HepG2 (cell line): ENCODE data around the gene ABCC3. TPM values are rescaled to one million over a fixed set of nuclear protein-coding genes. Genes with fewer than 3 reads are reported as not detected.

Experiments used
- DNMT1 ChIP-seq: sonication (generic); formaldehyde crosslinking; IDR thresholded peaks from 2 replicates; pipeline ENCODE4 v1.5.1; 2020; ENCODE audit warnings: mild to moderate bottlenecking, missing genetic modification reagents
- ETV6 ChIP-seq: sonication (generic); formaldehyde crosslinking; conservative IDR thresholded peaks from 2 replicates; pipeline ENCODE4 v1.4.0; 2020; ENCODE audit warnings: missing genetic modification reagents
- HES4 ChIP-seq: sonication (generic); formaldehyde crosslinking; IDR thresholded peaks from 2 replicates; pipeline ENCODE4 v1.9.0; 2021; ENCODE audit warnings: mild to moderate bottlenecking, missing genetic modification reagents, borderline replicate concordance
- JUNB ChIP-seq: sonication (generic); formaldehyde crosslinking; IDR thresholded peaks from 2 replicates; pipeline ENCODE4 v1.8.0; 2022; ENCODE audit warnings: missing genetic modification reagents, mild to moderate bottlenecking, borderline replicate concordance
- KDM1A ChIP-seq: IDR thresholded peaks from 2 replicates; pipeline ENCODE4 v1.6.1; 2016; ENCODE audit warnings: missing compliant biosample characterization
- MATR3 ChIP-seq: sonication (generic); formaldehyde crosslinking; IDR thresholded peaks from 2 replicates; pipeline ENCODE4 v1.4.0; 2020; ENCODE audit warnings: missing genetic modification reagents
- MYC ChIP-seq: sonication (generic); formaldehyde crosslinking; IDR thresholded peaks from 2 replicates; pipeline ENCODE4 v1.9.0; 2021; ENCODE audit warnings: missing genetic modification reagents, borderline replicate concordance
- NR1H2 ChIP-seq: sonication (generic); formaldehyde crosslinking; IDR thresholded peaks from 2 replicates; pipeline ENCODE4 v1.8.1; 2022; ENCODE audit warnings: low read depth, missing genetic modification reagents, borderline replicate concordance
- PHF8 ChIP-seq: sonication (generic); formaldehyde crosslinking; IDR thresholded peaks from 2 replicates; pipeline ENCODE4 v1.5.0; 2020; ENCODE audit warnings: missing genetic modification reagents
- PRDM4 ChIP-seq: sonication (generic); formaldehyde crosslinking; IDR thresholded peaks from 2 replicates; pipeline ENCODE4 v1.9.0; 2021; ENCODE audit warnings: missing genetic modification reagents, borderline replicate concordance
- SNAI1 ChIP-seq: sonication (generic); formaldehyde crosslinking; IDR thresholded peaks from 2 replicates; pipeline ENCODE4 v1.5.0; 2020; ENCODE audit warnings: mild to moderate bottlenecking, missing genetic modification reagents, borderline replicate concordance
- STAT5B ChIP-seq: sonication (generic); formaldehyde crosslinking; IDR thresholded peaks from 2 replicates; pipeline ENCODE4 v1.4.0; 2020; ENCODE audit warnings: missing genetic modification reagents
- STAT6 ChIP-seq: sonication (generic); formaldehyde crosslinking; IDR thresholded peaks from 2 replicates; pipeline ENCODE4 v1.4.0; 2020; ENCODE audit warnings: missing genetic modification reagents, mild to moderate bottlenecking, borderline replicate concordance
- THAP11 ChIP-seq: IDR thresholded peaks from 2 replicates; pipeline ENCODE4 v1.6.1; 2016; ENCODE audit warnings: missing biosample characterization, missing genetic modification reagents
- ZBTB1 ChIP-seq: sonication (generic); formaldehyde crosslinking; IDR thresholded peaks from 2 replicates; pipeline ENCODE4 v1.4.0; 2020; ENCODE audit warnings: missing genetic modification reagents, borderline replicate concordance
- ZBTB8A ChIP-seq: sonication (generic); formaldehyde crosslinking; IDR thresholded peaks from 2 replicates; pipeline ENCODE4 v1.4.0; 2020; ENCODE audit warnings: mild to moderate bottlenecking, low read depth, missing genetic modification reagents, borderline replicate concordance
- ZFP36L2 ChIP-seq: sonication (generic); formaldehyde crosslinking; IDR thresholded peaks from 2 replicates; pipeline ENCODE4 v1.4.0; 2020; ENCODE audit warnings: missing genetic modification reagents
- ZFP41 ChIP-seq: sonication (generic); formaldehyde crosslinking; IDR thresholded peaks from 2 replicates; pipeline ENCODE4 v1.4.0; 2020; ENCODE audit warnings: mild to moderate bottlenecking, missing genetic modification reagents, borderline replicate concordance
- ZFP90 ChIP-seq: sonication (generic); formaldehyde crosslinking; IDR thresholded peaks from 2 replicates; pipeline ENCODE4 v1.8.0; 2022; ENCODE audit warnings: missing genetic modification reagents, mild to moderate bottlenecking, inconsistent platforms, borderline replicate concordance
- ZNF326 ChIP-seq: sonication (generic); formaldehyde crosslinking; IDR thresholded peaks from 2 replicates; pipeline ENCODE4 v1.4.0; 2020; ENCODE audit warnings: missing genetic modification reagents, borderline replicate concordance
- ZNF44 ChIP-seq: sonication (generic); formaldehyde crosslinking; IDR thresholded peaks from 2 replicates; pipeline ENCODE4 v1.5.1; 2020; ENCODE audit warnings: mild to moderate bottlenecking, missing genetic modification reagents
- ZNF460 ChIP-seq: sonication (generic); formaldehyde crosslinking; IDR thresholded peaks from 2 replicates; pipeline ENCODE4 v1.5.1; 2020; ENCODE audit warnings: missing genetic modification reagents, mild to moderate bottlenecking, borderline replicate concordance
- polyA plus RNA-seq, 8 experiments: library from polyadenylated mRNA; depleted of rRNA in 3 of 8; stranded (reverse) in 7 of 8; unstranded in 1 of 8; fragments of >200 nt; fragmentation: Illumina TruSeq in 4 of 8; extraction: Trizol in 4 of 8; gene quantifications; 2 replicates each; pipeline versions ENCODE4 v1.2.1 to v1.2.3, GENCODE V29; 2011 to 2016; ENCODE audit warnings: low read depth in 4 of 8, missing spikeins in 1 of 8, mixed read lengths in 1 of 8; ENCODE audit not compliant: insufficient read depth in 1 of 8
- total RNA-seq, 5 experiments: library from RNA; depleted of rRNA; stranded (reverse); fragments of >200 nt; fragmentation: Illumina TruSeq; extraction: Trizol; gene quantifications; 2 replicates each; pipeline ENCODE4 v1.2.3, GENCODE V29; 2016; ENCODE audit warnings: low read depth in 1 of 5
- TF ChIP-seq, protein P1 (sequence below): sonication (generic); formaldehyde crosslinking; IDR thresholded peaks from 2 replicates; pipeline ENCODE4 v1.8.0; 2022; ENCODE audit warnings: low read depth, missing genetic modification reagents

ABCC3 gene
- total and polyA plus RNA-seq, 2 of the 13 experiments (the other 11 are each of a cell fraction or from before 2014, with no cell fraction given): 25.2 to 50.7 TPM

GRCh38 chr17:50627782-50628601 lies 6.7 kb upstream of the ABCC3 start (continued):
- TF ChIP-seq DNMT1 (0 out of 2 replicates have a peak, but pooled peaks have one; percentile 13), ETV6 (CRISPR knock-in tag) (no peak), ZNF326 (no peak), ZFP41 (CRISPR knock-in tag) (peak; percentile 79; the same call in 1 of the 2 replicates), MYC (peak; percentile 68; the same call in 1 of the 2 replicates), SNAI1 (CRISPR knock-in tag) (peak; percentile 42; the same call in 1 of the 2 replicates), ZNF44 (CRISPR knock-in tag) (no peak; the same call in 1 of the 2 replicates), MATR3 (CRISPR knock-in tag) (no peak), ZFP90 (CRISPR knock-in tag) (no peak), ZBTB1 (CRISPR knock-in tag) (no peak), JUNB (CRISPR knock-in tag) (peak; percentile 35; the same call in 1 of the 2 replicates), ZNF460 (CRISPR knock-in tag) (no peak), KDM1A (CRISPR knock-in tag) (no peak; the same call in 1 of the 2 replicates), NR1H2 (CRISPR knock-in tag) (0 out of 2 replicates have a peak, but pooled peaks have one; percentile 4), ZBTB8A (no peak), THAP11 (CRISPR knock-in tag) (peak; percentile 59), STAT6 (CRISPR knock-in tag) (no peak), PRDM4 (CRISPR knock-in tag) (no peak), ZFP36L2 (CRISPR knock-in tag) (no peak), PHF8 (CRISPR knock-in tag) (no peak), STAT5B (CRISPR knock-in tag) (0 out of 2 replicates have a peak, but pooled peaks have one; percentile 25), HES4 (CRISPR knock-in tag) (no peak; the same call in 1 of the 2 replicates)
- TF ChIP-seq, protein P1, sequence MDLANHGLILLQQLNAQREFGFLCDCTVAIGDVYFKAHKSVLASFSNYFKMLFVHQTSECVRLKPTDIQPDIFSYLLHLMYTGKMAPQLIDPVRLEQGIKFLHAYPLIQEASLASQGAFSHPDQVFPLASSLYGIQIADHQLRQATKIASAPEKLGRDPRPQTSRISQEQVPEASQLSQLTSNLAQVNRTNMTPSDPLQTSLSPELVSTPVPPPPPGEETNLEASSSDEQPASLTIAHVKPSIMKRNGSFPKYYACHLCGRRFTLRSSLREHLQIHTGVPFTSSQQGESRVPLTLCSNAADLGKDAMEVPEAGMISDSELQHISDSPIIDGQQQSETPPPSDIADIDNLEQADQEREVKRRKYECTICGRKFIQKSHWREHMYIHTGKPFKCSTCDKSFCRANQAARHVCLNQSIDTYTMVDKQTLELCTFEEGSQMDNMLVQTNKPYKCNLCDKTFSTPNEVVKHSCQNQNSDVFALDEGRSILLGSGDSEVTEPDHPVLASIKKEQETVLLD: peak; percentile 56; the same call in 1 of the 2 replicates
